Right lobe of liver (tissue), 4 donors: Measurements from ENCODE around the gene PBX2.

Source experiments
- CTCF ChIP-seq, 4 donors: fragments of 200-600 bp in 3 of 4; fragments of 450-650 bp in 1 of 4; IDR thresholded peaks; one replicate each; pipeline versions ENCODE4 v1.5.1 to v1.8.0; 2016 to 2022; ENCODE audit warnings: antibody characterized with exemption in 4 of 4, mild to moderate bottlenecking in 2 of 4
- POLR2A ChIP-seq: fragments of 450-650 bp; IDR thresholded peaks from one replicate; pipeline ENCODE4 v1.6.1; 2017; ENCODE audit warnings: antibody characterized with exemption, mild to moderate bottlenecking
- donor health status: DM: no; HTN: no; CAD: no.
- donor health status: DM: no; HTN: no; CAD: no.
- donor health status: DM: no; HTN: yes; CAD: no.

GRCh38 chr6:32168350-32168749 lies 21.7 kb downstream of the PBX2 start:
- no peak for TF ChIP-seq CTCF (IDR thresholded peaks at IDR 0.05)
- no peak for TF ChIP-seq POLR2A
